Measurements from ENCODE around the gene LRRC26.
A peak's percentile ranks its signal among the peaks of the same experiment; 100 is the strongest.

The LRRC26 gene, protein sequence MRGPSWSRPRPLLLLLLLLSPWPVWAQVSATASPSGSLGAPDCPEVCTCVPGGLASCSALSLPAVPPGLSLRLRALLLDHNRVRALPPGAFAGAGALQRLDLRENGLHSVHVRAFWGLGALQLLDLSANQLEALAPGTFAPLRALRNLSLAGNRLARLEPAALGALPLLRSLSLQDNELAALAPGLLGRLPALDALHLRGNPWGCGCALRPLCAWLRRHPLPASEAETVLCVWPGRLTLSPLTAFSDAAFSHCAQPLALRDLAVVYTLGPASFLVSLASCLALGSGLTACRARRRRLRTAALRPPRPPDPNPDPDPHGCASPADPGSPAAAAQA
- 0 to 0.09 (median 0) reads per million in 4 experiments for total RNA-seq

DNA sequence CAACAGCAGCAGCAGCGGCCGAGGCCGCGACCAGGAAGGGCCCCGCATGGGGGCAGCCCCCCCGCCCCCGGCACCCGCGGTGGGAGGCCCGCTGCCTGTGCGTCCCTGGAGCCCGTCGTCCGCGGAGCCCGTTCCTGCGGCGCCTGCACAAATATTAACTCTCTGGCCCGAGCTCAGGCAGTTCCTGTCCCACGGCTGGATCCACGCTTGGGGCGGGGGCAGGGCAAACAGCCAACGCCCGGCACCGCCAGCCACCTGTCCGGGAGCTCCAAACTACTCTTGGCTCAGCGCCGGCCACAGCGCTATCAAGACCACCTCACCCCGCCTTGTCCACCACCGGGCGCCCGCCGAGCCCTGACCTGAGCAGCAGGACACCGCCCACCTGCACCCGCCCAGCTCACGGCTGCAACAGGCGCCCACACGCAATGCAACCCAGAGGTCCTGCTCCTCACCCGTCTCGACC is at the start of gene LRRC26:
LRRC26 (minus strand) TSS at position 156 of the 463 bp plus-strand sequence; CDS start at position 48, 108 bp downstream.
- DNase-seq = no peak

DNA sequence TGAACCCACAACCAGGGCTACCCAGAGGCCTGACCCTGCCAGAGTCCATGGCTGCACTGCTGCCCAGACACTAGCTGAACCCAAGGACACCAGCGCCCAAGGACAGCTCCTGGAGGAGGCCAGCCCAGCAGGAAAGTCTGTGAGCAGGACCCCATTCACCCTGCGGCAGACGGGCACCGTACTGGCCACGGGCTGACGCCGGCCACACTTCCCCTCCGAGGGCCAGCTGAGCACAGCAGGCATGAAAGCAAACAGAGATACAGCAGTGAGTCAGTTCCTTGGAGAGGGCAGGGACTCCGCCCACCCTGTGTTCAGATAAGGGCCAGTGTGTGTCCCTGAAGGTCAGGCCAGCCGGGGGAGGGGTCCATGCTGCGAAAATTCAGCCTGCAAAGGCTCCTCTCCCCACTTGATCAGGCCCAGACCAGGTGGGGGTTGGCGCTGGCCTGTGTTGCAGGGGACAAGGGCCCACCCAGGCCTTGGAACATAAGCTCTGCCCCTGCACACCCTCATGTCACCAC is 49.0 kb upstream of the LRRC26 start:
- no peak for DNase-seq

DNA sequence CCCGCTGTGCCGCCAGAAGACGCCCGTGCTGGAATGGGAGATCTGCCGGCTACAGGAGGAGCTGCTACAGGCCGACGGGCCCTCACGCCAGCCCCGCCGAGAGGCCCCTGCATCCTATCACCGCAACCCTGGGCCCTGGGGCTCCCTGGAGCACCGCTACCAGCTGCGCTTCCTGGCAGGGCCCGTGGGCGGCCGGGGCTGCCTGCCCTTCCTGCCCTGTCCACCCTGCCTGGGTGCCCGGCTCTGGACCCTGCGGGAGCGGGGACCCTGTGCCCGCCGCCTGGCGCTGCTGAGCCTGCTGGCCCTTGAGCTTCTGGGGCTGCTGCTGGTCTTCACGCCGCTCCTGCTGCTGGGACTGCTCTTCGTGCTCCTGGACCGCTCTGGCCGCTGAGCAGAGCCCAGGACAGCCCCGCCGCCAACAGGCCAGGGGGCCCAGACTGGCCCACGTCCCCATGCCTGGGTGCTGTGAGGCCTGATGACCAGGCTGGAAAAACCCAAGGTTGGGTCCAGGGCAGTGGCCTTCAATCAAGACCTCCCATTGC is 48.4 kb upstream of the LRRC26 start:
- no peak for DNase-seq

DNA sequence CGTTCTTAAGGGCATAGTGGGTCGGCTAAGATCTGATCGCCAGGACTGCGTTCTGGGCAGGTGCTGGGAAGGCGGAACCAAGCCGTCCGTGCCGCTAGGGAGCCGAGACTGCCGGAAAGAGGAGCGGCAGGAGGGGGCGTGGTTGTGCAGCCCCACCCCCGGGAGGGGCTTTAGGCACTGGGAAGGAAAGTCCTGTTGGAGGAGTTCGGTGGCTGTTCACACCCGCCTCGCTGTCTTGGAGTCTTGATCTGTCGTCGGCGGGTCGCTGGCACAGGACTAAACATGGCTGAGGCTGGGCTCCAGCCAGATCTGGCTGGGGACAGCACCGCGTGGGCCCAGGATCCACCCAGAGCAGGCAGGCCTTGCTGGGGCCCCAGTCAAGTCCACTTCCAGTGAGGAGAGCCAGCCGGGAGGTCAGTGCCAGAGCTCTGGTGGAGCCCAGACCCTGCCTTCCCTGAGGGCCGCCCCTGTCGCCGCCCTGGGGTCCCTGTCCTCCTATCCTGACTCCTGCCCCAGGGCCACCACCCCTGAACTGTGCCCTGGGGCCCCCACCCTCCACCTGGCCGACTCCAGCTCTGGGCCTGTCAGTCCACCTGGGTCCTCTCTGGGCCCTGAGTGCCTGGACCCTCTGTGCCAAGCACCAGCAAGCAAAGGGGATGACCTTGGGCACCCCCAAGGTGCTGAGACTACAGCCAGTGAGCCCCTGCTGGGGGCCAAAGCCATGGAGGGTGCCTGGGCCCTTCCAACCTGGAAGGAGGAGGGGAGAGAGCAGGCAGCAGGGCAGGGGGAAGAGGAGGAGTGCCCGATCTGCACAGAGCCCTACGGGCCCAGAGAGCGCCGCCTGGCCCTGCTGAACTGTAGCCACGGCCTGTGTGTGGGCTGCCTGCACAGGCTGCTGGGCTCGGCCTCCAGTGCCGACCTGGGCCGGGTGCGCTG is 47.7 kb upstream of the LRRC26 start:
- DNase-seq = no peak

DNA sequence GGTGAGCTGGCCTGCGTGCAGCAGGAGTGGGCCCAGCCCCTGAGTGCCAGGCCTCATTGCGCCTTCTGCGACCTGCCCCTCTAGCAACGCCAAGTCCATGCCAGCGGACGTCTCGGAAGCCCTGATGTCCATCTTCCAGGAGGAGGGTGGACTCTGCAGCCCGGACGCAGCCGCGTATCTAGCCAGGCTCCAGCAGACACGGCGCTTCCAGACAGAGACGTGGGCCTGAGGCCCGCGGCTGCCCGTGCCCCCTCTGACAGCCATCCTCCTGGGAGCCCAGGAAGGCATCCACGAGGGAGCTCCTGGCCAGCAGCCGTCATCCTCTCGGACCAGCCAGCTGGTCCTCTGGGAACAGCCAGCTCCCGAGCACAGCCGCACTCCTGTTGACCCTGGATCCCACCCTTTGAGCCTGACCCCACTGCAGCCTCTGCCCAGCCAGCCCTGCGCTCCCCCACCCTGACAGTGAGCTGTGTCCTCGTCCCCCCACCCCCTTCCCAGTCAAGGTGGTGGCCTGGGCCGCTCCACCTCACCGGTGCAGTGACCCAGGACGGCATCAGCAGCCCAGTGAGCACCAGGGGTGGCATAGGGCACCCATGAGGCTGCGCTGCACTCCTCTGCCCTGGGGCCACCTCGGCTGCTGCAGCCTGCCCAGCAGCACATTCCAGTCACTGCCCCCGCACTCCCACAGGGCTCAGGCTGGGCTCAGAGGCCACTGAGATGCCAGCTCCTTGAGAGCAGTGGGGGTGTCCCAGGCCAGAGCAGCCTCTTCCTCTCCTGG is 46.5 kb upstream of the LRRC26 start:
- DNase-seq = no peak

DNA sequence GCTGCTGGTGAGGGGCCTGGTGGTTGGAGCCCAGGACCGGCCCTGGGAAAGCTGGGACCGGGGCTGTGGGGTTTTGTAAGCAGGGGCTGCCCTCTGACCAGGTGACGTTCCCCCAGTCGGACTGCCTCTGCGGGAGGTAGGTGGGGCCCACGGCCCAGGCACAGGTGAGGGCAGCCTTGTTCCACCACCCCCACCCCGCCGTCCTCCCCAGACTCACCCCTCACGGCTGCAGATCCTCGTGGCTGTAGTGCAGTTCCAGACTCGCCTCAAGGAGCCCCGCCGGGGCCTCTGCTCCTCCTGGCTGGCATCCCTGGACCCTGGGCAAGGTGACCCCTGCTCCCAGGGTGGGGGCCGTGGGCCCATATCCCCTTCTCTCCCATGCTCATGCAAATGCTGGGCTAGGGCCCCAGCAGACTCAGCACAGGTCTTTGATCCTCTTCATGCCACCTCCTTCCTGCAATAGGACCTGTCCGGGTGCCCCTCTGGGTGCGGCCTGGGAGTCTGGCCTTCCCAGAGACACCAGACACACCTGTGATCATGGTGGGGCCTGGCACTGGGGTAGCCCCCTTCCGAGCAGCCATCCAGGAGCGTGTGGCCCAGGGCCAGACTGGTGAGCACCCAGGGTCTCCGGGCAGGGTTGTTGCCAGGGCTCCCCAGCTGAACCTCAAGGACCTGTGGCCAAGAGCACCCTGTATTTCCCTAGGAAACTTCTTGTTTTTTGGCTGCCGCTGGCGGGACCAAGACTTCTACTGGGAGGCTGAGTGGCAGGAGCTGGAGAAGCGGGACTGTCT is 45.5 kb upstream of the LRRC26 start:
- no peak for DNase-seq

DNA sequence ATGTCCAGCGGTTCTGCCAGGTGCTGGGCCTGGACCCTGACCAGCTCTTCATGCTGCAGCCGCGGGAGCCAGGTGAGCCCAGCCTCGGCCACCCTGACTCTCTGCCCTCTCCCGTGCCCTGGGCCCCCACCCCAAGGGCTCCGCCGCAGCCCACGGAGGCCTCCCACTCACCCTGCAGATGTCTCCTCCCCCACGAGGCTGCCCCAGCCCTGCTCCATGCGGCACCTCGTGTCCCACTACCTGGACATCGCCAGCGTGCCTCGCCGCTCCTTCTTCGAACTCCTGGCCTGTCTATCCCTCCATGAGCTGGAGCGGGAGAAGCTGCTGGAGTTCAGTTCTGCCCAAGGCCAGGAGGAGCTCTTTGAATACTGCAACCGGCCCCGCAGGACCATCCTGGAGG is 44.8 kb upstream of the LRRC26 start:
- no peak for DNase-seq

DNA sequence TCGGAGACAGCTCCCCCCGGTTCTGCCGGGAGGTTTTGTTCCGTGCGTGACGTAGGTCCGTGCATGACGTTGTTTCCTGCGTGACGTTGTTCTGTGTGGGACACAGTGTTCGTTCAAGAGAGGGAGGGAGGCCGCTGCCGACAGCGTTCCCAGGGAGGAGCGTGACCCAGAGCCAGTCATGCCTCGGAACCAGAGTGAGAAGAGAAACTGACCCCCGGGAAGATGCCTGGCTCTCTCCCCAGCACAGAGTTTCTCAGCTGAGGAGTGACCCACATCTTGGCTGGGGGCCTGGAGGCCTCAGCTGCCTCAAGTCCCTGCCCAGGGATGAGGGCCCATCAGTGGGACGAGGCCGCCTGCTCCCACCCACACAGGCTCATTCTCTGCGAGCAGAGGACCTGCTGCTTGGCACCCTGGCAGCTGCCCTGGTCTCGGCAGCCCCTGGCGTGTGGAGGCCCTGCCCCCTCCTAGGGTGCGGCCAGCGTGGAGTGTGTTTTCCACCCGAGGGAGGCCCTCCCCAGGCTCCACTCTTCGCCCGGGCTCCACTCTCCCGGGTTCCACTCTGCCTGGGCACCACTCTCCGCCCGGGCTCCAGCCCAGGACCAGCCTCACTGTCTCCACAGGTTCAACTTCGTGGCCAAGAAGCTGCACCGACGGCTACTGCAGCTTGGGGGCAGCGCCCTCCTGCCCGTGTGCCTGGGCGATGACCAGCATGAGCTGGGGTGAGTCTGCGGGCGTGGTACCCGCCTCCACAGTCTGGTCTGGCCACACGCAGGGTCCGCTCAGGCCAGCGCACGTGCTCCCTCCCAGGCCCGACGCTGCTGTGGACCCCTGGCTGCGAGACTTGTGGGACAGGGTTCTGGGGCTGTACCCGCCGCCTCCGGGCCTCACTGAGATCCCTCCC is 43.6 kb upstream of the LRRC26 start:
- DNase-seq = no peak

DNA sequence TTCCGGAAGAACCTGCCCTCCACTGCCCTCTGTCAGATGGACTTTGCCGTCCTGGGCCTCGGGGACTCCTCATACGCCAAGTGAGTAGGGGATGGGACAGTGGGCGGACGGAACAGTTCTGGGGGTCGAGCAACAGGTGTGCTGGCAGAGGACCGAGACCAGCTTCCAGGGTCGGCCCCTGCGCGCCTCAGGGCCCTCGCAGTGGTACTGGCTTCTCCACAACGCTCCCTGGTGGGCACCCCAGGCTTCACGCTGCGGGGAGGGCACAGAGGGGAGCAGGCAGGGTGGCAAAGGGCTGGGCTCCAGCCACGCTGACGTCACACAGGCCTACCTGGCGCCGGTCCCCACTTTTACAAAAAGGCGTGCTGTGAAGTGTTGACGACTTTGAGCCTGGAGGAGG is 42.7 kb upstream of the LRRC26 start:
- DNase-seq = no peak

DNA sequence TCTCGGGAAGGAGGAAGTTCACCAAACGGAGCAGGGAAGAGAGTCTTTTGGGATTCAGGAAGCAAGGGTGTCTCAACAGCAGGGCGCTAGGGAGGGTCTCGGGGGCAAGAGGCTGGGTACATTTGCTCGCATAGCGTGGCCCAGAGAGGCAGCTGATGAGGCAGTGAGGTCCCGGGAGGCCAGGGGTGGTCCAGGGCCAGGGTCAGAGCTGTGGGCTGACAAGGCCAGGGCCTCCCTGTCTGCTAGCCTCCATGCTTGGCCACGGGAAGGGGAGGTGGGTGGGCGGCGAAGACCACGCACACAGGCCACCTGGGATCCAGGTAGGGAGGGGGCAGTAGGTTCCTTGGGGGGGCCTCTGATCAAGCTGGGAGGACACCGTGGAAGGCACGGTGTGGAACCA is 41.7 kb upstream of the LRRC26 start:
- DNase-seq = no peak

DNA sequence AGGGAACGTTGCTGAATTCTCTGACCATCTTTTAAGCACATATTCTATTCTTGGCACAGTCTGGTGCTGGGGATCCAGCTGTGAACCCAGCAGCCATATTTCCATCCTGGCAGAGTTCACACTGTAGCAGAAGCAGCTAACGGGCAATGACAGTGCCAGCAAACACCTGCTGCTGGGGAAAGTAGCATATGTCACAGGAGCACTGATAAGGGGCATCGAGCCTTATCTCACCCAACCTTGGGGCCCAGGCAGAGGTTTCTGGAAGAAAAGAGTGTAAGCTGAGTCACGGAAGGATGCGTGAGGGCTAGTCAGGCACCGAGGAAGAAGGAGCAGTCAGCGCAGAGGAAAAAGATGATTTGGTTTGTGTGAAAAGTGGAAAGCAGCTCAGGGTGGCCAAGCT is 36.8 kb upstream of the LRRC26 start:
- no peak for DNase-seq

DNA sequence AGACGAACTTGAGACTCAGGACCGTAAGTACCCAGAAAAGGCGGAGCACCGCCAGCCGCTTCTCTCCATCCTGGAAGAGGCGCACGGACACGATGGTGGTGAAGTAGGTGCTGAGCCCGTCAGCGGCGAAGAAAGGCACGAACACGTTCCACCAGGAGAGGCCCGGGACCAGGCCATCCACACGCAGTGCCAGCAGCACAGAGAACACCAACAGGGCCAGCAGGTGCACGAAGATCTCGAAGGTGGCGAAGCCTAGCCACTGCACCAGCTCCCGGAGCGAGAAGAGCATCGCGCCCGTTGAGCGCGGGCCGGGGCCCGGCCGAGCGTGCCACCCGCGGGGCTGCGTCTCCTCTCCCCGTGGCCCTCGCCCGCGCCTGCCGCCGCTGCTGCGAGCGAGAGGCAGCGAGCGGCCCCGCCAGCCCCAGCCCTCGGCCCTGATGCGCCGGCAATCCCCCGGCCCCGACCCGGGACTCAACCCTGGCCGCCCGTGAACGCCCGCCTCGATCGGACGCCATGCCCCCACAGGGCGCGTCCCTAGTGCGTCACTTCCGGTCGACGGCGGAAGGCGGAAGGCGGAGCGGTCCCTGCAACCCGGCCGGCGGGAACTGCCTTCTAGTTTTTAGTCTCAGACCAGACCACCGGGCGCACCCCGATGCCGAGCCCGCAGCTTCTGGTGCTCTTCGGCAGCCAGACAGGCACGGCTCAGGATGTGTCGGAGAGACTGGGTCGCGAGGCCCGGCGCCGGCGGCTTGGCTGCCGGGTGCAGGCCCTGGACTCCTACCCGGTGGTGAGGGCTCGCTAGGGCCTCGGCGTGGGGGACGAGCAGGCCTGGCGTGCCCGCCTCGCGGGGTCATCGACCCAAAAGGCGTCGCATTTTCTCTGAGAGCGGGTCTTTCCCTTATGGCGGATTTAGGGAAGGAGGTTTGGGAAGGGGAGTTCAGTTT is 35.5 kb upstream of the LRRC26 start, which contains the start of the genes NDOR1 and TMEM203:
NDOR1 (plus strand) TSS at position 575 of the 944 bp plus-strand sequence; CDS start at position 653, 78 bp downstream.
TMEM203 (minus strand) TSS at position 523 of the 944 bp plus-strand sequence; CDS start at position 289, 234 bp downstream.
- DNase-seq = peak; percentile 90

DNA sequence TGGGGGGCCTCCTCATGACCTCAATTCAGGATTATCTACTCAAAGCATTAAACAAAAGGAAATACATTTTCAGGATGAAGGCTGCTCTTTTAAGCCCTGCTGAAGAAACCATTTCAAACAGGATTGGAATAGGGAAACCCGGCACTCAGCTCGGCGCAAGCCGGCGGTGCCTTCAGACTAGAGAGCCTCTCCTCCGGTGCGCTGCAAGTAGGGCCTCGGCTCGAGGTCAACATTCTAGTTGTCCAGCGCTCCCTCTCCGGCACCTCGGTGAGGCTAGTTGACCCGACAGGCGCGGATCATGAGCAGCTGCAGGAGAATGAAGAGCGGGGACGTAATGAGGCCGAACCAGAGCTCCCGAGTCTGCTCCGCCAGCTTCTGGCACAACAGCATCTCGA is 34.9 kb upstream of the LRRC26 start:
- DNase-seq = no peak

DNA sequence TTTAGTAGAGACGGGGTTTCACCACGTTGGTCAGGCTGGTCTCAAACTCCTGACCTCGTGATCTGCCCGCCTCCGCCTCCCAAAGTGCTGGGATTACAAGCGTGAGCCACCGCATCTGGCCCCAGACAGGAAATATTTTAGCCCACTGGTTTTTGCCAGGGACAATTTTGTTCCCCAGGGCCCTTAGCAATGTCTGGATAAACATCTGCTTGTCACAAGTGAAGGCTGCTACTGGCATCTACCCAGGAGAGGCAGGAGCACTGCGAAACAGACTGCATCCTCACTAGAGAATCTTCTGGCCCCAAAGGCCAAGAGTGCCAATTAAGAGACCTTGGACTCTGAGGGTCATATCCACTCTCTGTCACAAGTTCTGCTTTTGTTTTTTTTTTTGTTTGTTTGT is 33.1 kb upstream of the LRRC26 start:
- DNase-seq = no peak

DNA sequence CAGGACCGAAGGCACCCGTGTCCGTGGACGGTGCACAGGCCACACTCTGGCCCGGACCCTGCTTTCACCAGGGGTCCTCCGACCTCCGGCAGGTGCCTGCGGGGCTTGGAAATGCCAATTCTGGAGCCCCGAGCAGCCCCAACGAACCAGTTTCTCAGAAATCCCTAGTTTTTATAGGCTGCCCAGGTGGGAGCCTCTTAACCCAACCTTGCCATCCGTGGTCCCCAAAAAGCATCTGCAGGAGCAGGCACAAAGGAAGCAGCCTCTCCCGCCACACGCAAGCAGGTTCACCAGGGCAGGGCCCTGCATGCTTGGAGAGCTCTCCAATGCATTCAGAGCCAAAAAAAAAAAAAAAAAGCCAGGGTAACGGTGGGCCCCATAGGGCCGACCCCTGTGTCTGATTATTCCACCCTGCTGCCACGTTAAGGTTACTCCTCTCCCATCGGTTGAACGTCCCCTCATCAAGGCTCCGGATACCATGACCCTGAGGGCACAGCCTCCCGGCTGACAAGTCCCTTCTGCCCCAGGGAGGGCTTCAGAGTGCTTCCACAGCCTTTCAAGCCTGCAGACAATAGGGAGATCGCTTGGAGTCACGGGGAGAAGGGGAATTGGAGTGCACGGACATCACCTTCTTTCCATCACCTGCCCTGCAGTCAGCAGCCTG is 31.5 kb upstream of the LRRC26 start:
- DNase-seq = no peak

DNA sequence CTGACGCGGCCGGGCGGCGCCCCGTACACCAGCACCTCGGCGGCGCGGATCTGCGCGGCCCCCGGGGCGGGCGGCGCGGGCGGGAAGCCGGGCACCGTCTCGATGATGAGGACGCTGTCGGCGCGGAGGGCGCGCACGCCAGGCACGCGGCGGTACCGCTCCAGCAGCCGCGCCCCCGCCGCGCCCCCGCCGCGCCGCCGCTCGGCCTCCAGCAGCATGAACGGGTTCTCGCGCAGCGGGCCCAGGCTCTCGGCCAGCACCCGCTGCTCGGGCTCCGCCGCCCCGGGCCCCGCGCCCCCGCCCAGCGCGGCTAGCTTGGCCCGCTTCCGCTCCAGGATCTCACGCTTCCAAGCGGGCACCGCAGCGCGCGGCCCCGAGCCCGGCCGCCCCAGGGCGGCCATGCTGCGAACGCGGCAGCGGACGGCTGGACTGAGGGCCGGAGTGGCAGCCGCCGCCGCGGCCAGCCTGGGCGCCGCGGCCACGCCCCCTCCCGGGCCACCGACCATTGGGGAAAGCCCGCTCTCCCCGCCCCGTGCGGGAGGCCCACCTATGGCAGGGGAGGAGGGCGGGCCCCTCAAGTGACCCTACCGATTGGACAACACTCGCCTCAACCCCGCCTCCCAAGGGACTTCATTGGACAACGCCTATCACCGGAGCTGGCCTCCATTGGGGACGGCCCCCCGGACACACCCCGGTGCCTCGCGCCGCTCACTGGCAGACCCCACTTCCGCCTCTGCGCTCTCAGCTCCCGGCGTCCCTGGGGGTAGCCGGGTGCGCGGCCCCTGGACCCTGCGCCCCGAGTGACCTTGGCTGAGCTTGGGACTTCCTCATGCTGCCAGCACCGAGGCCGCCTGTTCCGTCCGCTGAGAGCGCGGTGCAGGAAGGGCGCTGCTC is 30.7 kb upstream of the LRRC26 start, which contains the start of gene TPRN:
TPRN (minus strand) TSS at position 431 of the 894 bp plus-strand sequence; CDS start at position 401, 30 bp downstream.
- peak; percentile 98 for DNase-seq

Data from effector CD8-positive, alpha-beta T cell (primary cell).